HG02840 (cell line): Measurements from ENCODE around the gene TRIO.
"Not testable (repeated sequence)": the region's sequence is repeated elsewhere in the genome, so short reads cannot be mapped to it uniquely, and the experiment has no call there.

ENCODE experiments used
- ATAC-seq: cut with Tn5 transposase; IDR thresholded peaks from one replicate; pipeline ENCODE4 v1.9.1; 2021; ENCODE audit warnings: mild to moderate bottlenecking, moderate library complexity, moderate number of reproducible peaks; ENCODE audit not compliant: unreplicated experiment, low FRiP score

Gene TRIO

GRCh38 chr5:14547666-14548065, 404.5 kb downstream of the TRIO start:
- ATAC-seq = no peak

- no peak for ATAC-seq
These were observed 408.1 kb downstream of the TRIO start for GRCh38 chr5:14551211-14551610.

- no peak for ATAC-seq
These were observed 408.9 kb downstream of the TRIO start for GRCh38 chr5:14552017-14552416.

GRCh38 chr5:14554288-14554687, 411.1 kb downstream of the TRIO start:
- ATAC-seq = not testable (repeated sequence)

- ATAC-seq = no peak
These were observed 412.9 kb downstream of the TRIO start for GRCh38 chr5:14556015-14556414.

GRCh38 chr5:14557203-14557770, 414.1 kb downstream of the TRIO start:
- no peak for ATAC-seq

- no peak for ATAC-seq
These were observed 414.8 kb downstream of the TRIO start for GRCh38 chr5:14557791-14558415.
